ENCODE results near the gene CCDC192.

Gene CCDC192

DNA sequence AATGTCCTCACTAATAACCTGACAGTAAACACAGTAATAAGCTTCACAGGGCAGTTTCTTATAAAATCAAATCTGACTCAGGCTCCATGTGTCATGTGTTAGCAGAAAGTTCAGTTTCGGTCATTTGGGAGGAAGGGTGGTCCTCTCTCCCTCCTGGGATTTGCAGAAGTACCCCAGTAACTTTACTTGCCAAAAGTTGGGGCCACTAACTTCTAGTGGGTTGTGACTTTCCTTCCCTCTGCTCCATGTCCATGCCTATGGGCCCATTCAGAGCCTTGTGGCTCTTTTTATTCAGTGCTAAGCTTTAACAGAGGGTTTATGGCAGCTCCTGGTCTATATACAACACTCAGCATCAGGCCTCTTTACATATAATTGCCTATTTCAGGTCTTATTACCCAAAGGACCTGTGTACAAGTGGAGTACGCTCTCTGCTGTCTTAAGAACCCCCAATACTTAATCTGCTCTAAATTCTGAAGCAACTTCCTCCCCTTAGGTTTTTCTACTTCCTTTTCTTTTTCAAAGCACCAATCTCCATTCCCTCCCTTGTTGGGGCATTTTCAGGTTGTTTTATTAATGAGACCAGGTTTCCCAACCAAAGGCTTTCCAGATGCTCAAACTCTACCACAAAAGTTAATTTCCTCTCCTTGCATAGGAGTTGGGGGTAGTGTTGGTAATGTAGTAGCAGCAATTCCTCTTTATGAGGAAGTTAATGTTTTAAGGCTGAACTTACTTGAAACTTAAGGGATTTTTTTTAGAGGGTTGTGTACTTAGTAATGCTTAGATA lies 107.7 kb downstream of the CCDC192 start:
- DNase-seq (ENCODE audit: low read depth in 2 of 2): no peak

GRCh38 chr5:127812570-127812969 lies 109.4 kb downstream of the CCDC192 start:
- DNase-seq (ENCODE audit: low read depth in 2 of 2): no peak

- DNase-seq (ENCODE audit: low read depth in 2 of 2): no peak
Measured at GRCh38 chr5:127813633-127814587, 110.7 kb downstream of the CCDC192 start.

DNA sequence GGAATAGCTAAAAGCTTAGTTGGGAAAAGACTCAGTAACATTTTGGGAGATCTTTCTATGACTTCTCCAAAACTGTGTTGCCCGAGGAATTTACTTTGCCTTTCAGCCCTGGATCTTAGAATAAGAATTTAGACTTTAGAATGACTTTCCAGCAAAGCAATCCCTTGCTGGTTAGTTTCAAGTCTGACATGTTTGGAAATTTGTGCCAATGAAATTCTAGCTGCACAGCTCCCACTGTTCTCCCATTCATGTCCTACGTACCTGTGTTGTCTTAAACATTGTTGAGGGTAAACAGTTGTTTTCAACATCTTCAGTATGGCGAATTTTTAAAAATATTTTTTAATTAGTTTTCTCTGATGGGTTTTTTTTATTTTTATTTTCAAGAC lies 111.4 kb downstream of the CCDC192 start:
- no peak for DNase-seq (ENCODE audit: low read depth in 2 of 2)

DNA sequence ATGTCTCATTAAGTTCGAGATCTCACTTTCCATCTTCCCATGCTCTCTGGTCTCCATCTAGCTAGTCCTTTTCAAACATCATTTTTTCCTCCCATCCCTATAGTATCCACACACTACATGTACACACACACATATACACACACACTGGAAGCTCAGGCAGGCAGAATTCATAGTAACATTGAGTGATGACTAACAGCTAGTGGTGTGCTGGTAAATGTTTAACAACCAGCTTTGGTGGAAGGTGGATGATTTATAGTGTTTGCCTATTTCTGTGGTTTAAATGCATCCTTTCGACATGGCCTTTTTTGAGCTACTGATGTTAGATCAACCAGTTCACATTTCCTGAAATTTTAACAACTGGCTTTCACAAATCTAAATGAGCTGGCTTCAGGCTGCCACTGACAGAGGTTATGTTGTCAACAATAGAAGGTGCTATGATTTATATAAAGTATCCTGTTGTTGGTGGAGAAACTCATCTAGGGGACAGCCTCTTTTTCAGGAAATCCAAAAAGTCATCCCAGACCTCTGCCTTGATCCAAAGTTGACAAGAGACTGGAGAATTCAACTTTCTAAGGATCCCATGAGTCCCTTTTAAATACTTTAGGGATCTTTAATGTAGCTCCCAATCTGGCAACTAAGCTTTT lies 117.8 kb downstream of the CCDC192 start:
- DNase-seq (ENCODE audit: low read depth in 2 of 2): no peak

GRCh38 chr5:127821896-127822295 lies 118.7 kb downstream of the CCDC192 start:
- DNase-seq (ENCODE audit: low read depth in 2 of 2): no peak

- no peak for DNase-seq (ENCODE audit: low read depth in 2 of 2)
Measured at GRCh38 chr5:127824126-127824525, 120.9 kb downstream of the CCDC192 start.

DNA sequence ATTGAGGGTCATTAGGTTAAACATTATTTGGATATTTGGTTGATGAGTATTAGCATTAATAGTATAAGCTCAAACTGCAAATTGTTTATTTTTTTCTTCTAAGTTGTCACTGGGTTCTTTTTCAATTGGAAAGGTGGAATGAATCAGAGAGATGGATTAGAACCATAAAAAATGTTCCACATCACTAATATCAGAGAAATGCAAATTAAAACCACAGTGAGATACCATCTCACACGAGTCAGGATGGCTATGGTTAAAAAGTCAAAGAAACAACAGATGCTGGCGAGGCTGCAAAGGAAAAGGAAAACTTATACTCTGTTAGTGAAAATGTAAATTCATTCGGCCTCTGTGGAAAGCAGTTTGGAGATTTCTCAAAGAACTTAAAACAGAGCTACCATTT lies 122.8 kb downstream of the CCDC192 start:
- no peak for DNase-seq (ENCODE audit: low read depth in 2 of 2)

- no peak for DNase-seq (ENCODE audit: low read depth in 2 of 2)
Measured at GRCh38 chr5:127827451-127827850, 124.3 kb downstream of the CCDC192 start.

- DNase-seq (ENCODE audit: low read depth in 2 of 2): no peak
Measured at GRCh38 chr5:127830157-127830556, 127.0 kb downstream of the CCDC192 start.

- DNase-seq (ENCODE audit: low read depth in 2 of 2): no peak
Measured at GRCh38 chr5:127830829-127831598, 127.8 kb downstream of the CCDC192 start.

DNA sequence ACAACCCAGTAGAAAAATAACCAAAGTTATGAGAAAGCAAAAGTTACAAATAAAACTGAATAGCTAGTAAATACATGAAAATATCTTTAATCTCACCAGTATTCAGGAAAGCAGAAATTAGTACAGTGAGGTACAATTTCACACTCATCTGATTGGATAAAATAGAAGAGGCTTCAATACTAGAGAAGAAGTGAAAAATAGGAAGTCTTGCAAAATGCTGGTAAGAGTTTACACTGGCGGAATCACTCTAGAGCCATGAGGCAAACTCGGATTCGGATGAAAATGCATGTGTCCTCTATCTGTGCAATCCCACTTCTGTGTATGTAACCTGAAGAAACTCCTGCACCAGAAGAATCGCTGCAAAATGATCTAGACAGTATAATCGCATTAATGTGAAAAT lies 128.9 kb downstream of the CCDC192 start:
- no peak for DNase-seq (ENCODE audit: low read depth in 2 of 2)

DNA sequence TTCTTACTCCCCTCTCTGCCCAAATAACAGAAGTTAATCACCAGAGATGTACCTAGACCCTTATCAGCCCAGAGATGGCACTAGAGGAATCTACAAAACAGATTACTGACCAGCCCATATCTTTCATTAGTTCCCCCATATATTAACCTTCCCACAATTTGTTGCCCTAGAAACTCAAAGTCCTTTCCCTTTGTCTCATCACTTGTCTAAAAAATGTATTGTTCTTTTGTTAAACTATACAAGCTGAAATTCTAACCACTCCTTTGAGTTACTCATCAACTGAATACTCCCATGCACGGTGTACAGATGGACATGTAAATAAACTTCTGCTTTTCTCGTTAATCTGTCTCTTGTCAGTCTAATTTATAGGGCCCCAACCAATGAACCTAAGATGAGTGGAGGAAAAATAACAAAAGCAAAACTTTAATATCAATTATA lies 130.9 kb downstream of the CCDC192 start:
- no peak for DNase-seq (ENCODE audit: low read depth in 2 of 2)

DNA sequence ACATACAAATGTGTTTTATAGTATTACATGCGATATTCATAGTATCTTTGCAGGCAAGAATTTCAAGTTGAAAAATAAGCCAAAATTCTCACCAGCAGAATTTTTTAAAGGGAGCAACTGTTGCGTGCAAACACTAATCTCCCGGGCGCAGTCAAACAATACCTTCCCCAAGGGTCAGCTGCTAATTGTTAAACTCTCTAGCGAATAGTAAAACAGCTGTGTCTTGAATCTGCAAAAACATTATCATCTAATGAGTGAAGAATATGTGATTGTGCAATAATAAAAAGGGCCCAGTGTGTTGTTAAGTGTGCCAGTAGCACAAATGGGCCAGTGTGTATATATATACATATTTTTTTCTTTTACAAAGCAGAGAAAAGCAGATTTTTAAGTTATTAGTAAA lies 131.4 kb downstream of the CCDC192 start:
- no peak for DNase-seq (ENCODE audit: low read depth in 2 of 2)

GRCh38 chr5:127838661-127839060 lies 135.5 kb downstream of the CCDC192 start:
- no peak for DNase-seq (ENCODE audit: low read depth in 2 of 2)

DNA sequence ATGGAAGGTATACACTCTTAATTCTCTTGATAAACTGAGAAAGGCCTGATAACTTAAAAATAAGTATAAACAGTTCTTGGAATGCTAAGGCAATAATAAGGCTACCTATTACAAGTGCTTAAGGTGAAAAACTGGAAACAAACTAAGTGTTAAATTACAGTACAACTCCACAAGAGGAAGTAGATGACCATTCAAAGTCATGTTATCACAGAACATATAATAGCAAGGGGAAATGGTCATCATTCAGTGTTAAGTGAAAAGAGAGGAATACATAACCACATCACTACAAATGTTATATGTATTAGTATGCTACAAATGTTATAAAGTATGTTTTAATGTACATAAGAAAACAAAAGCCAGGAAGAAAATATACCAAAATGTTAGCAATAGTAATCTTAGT lies 135.9 kb downstream of the CCDC192 start:
- DNase-seq (ENCODE audit: low read depth in 2 of 2): no peak

DNA sequence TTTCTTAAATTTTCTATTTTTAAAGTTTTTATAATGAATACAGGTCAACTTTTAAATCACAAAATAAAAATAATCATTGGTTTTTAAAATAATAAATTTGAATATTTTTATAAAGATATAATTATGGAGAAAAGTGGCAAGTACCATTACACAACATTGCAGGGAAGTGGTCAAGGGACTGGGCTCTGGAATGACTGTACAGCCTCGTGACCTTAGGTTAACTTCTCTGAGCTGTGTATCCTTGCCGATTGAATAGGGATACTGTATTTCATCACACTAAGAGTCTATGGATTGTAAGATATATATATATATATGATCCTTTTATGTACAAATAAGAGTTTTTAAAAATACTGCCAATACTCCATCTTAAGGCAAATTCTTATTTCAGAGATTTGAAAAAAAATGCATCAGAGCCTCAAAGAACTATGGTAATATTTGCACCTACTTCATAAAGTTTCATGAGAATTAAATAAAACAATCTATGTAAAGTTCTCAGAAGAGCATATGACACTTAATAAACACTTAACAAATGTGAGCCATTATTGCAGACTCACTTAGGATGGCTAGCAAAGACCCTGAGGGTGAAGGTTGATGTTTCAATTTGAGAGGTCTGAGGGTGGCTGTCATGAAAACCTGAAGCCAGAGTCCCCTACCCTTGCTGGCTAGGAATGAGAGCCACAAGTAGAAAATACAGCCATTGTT lies 136.5 kb downstream of the CCDC192 start:
- DNase-seq (ENCODE audit: low read depth in 2 of 2): no peak

- no peak for DNase-seq (ENCODE audit: low read depth in 2 of 2)
Measured at GRCh38 chr5:127840198-127840524, 137.0 kb downstream of the CCDC192 start.

DNA sequence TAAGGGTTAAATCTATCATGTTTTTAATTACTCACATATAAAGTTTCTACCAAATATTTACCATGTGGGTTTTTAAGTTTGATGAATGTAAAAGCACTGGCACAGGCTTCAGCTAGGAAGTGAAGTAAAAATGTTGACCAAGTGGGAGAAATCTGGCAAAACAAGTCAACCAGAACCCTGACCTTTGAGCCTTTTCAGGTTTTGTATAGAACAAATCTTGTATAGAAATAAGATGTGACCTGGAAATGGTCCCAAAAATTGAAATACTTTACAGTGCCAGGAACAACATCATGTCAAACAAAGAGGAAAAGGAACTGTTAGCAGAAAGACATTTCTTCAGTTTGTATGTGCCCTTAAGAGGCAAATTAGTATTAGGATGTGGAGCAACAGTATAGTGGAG lies 137.6 kb downstream of the CCDC192 start:
- DNase-seq (ENCODE audit: low read depth in 2 of 2): no peak

DNA sequence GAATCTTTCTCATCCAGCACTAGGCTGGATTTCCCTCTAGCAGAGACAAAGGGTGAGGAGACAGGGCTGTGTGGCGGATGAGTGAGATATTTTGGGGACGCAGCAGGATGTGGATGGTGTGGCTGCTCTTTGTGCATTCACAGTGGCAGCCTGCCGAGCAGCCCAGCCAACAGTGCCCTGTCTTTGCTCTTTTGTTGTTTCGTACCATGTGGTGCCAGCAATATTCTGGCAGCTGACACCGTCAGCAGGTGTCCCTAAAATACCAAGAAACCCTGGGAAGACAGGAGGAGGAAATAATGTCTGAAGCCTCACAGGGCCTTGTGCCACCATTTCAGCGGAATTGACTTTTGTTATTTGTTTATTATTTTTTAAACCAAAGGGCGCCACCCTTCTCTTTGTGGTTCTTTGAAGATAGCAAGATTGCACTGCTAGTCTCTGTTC lies 141.4 kb downstream of the CCDC192 start:
- no peak for DNase-seq (ENCODE audit: low read depth in 2 of 2)

DNA sequence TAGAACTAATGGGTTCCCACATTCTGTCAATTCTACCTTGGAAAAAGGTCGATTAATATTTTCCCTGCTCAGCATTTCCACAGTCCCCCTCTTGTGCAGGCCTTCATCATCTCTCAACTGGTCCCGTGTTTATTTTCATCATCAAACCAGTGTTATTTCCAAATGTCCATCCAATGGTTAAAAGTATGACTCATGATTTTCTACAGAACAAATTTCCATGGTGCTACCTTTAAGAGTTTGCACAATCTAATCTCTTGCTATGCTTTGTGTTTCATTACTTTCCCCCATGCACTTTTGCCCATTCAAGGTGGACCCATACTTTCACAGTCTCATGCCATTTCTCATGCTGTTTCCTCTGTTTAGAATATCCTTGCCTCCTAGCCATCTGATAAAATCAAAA lies 143.7 kb downstream of the CCDC192 start:
- no peak for DNase-seq (ENCODE audit: low read depth in 2 of 2)
